Measurements from ENCODE around the gene RNF43. TPM values are rescaled to one million over a fixed set of nuclear protein-coding genes. Genes with fewer than 3 reads are reported as not detected.

RNF43 gene
- total RNA-seq, 2 experiments from 2014 or later = 0.69 to 1.9 TPM

GRCh38 chr17:58436245-58436644 lies 18.9 kb upstream of the RNF43 start:
- ATAC-seq (ENCODE audit: poor library complexity) (no peak), DNase-seq (no peak)
- Histone ChIP-seq H3K27me3 (ENCODE audit: control insufficient read depth in 1 of 2, insufficient read depth in 2 of 2, low read length in 2 of 2) (no peaks in the 10 kb centered on the region), H3K27ac (ENCODE audit: low read depth in 1 of 2, low read length in 2 of 2) (no peak overlapping the region), H3K9me3 (ENCODE audit: control insufficient read depth in 1 of 2, insufficient read depth in 1 of 2, low read length in 2 of 2) (no peaks in the 10 kb centered on the region), H3K36me3 (ENCODE audit: insufficient read depth, low read length) (peaks cover 3% of the 10 kb centered on the region), H3K4me1 (ENCODE audit: insufficient read depth, low read length) (no peaks in the 10 kb centered on the region), H3K4me3 (ENCODE audit: low read length) (no peak overlapping the region)
- no peak overlapping the region for H3K27ac Mint-ChIP-seq
- no peaks in the 10 kb centered on the region for H3K4me1 Mint-ChIP-seq (ENCODE audit: low read depth)
- TF ChIP-seq CTCF (IDR thresholded peaks at IDR 0.05) = no peak
- H3K27me3 Mint-ChIP-seq = no peaks in the 10 kb centered on the region
- ChIA-PET POLR2A (no interaction called here), CTCF (interaction anchor here (0.7 to 1.2 kb wide), 3 partner anchors 26 to 846 kb away, joined by 3 to 4 read pairs (median 3); no protein-coding TSS in a partner anchor)
- peaks cover 43% of the 10 kb centered on the region for H3K36me3 Mint-ChIP-seq (ENCODE audit: low read depth)
- no peak overlapping the region for H3K4me3 Mint-ChIP-seq
- H3K9me3 Mint-ChIP-seq = no peaks in the 10 kb centered on the region
- intact Hi-C loops (cut with DNase I, micrococcal nuclease) = no loop called here

DNA sequence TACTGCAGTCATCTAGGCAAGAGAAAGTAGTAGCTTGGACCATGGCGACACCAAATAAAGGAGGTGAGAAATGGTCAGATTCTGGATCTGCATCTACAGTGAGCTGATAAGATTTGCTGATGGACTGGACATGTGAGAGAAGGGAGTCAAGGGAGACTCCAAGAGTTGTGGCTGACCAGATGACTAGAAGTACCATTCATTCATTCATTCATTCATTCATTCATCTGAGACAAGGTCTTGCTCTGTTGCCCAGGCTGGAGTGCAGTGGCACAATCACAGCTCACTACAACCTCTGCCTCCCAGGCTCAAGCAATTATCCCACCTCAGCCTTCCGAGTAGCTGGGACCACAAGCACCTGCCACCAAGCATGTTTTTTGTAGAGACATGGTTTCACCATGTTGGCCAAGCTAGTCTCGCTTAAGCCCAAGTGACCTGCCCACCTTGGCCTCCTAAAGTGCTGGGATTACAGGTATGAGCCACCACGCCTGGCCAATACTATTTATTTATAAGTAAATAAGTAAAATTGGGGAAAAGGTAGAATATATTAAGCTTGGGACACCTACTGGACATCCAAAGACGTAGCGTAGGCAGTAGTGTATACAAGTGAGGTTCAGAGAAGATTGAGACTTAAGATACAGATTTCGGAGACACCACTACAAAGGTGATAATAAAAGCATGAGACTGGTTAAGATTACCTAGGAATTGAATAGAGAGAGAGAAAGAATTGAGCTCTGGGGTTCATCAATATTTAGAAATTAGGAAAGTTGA lies 15.7 kb upstream of the RNF43 start:
- Mint-ChIP-seq H3K4me1 (ENCODE audit: low read depth) (no peaks in the 10 kb centered on the region), H3K27me3 (no peaks in the 10 kb centered on the region), H3K9me3 (no peaks in the 10 kb centered on the region), H3K36me3 (ENCODE audit: low read depth) (peaks cover 42% of the 10 kb centered on the region), H3K4me3 (no peak overlapping the region), H3K27ac (no peak overlapping the region)
- Histone ChIP-seq H3K4me3 (ENCODE audit: low read length) (no peak overlapping the region), H3K4me1 (ENCODE audit: insufficient read depth, low read length) (no peaks in the 10 kb centered on the region), H3K27ac (ENCODE audit: low read depth in 1 of 2, low read length in 2 of 2) (no peak overlapping the region), H3K36me3 (ENCODE audit: insufficient read depth, low read length) (peaks cover 3% of the 10 kb centered on the region), H3K9me3 (ENCODE audit: control insufficient read depth in 1 of 2, insufficient read depth in 1 of 2, low read length in 2 of 2) (no peaks in the 10 kb centered on the region), H3K27me3 (ENCODE audit: control insufficient read depth in 1 of 2, insufficient read depth in 2 of 2, low read length in 2 of 2) (no peaks in the 10 kb centered on the region)
- no peak for TF ChIP-seq CTCF (IDR thresholded peaks at IDR 0.05)
- ATAC-seq (ENCODE audit: poor library complexity) = no peak
- CTCF ChIA-PET = no interaction called here
- POLR2A ChIA-PET = interaction anchor here (1.5 kb wide), 1 partner anchor 16 kb away, joined by 3 read pairs; the partner anchor contains the start of gene RNF43
- DNase-seq = no peak
- intact Hi-C loops (cut with DNase I, micrococcal nuclease) = no loop called here

GRCh38 chr17:58427807-58428206 lies 10.5 kb upstream of the RNF43 start:
- ChIA-PET CTCF (interaction anchor here (0.5 kb wide), 1 partner anchor 9 kb away, joined by 3 read pairs; no protein-coding TSS in a partner anchor), POLR2A (no interaction called here)
- TF ChIP-seq CTCF (IDR thresholded peaks at IDR 0.05) = no peak
- Histone ChIP-seq H3K4me1 (ENCODE audit: insufficient read depth, low read length) (no peaks in the 10 kb centered on the region), H3K27ac (ENCODE audit: low read depth in 1 of 2, low read length in 2 of 2) (no peak overlapping the region), H3K9me3 (ENCODE audit: control insufficient read depth in 1 of 2, insufficient read depth in 1 of 2, low read length in 2 of 2) (no peaks in the 10 kb centered on the region), H3K4me3 (ENCODE audit: low read length) (no peak overlapping the region), H3K36me3 (ENCODE audit: insufficient read depth, low read length) (no peaks in the 10 kb centered on the region), H3K27me3 (ENCODE audit: control insufficient read depth in 1 of 2, insufficient read depth in 2 of 2, low read length in 2 of 2) (no peaks in the 10 kb centered on the region)
- ATAC-seq (ENCODE audit: poor library complexity) (no peak), DNase-seq (no peak)
- intact Hi-C loops (cut with DNase I, micrococcal nuclease) = no loop called here
- no peak overlapping the region for H3K4me3 Mint-ChIP-seq
- H3K4me1 Mint-ChIP-seq (ENCODE audit: low read depth) = no peaks in the 10 kb centered on the region
- H3K36me3 Mint-ChIP-seq (ENCODE audit: low read depth) = peaks cover 25% of the 10 kb centered on the region
- no peak overlapping the region for H3K27ac Mint-ChIP-seq
- H3K27me3 Mint-ChIP-seq = no peaks in the 10 kb centered on the region
- no peaks in the 10 kb centered on the region for H3K9me3 Mint-ChIP-seq

Measured in CD4-positive, alpha-beta T cell (primary cell).